Right lobe of liver (tissue), 6 donors: ENCODE measurements around the gene UBE2O. TPM values are rescaled to one million over a fixed set of nuclear protein-coding genes. Genes with fewer than 3 reads are reported as not detected.

Source experiments
- ATAC-seq, 4 donors: fragments of 200-7000 bp; cut with Tn5 transposase; one replicate each; pipeline ENCODE4 v1.9.1; 2020; ENCODE audit warnings: mild to moderate bottlenecking in 4 of 4, moderate library complexity in 4 of 4
- DNase-seq, 3 donors: peaks; one replicate each; pipeline ENCODE4 v3.0.0-alpha.2; 2020
- H3K27ac ChIP-seq, 3 donors: fragments of 200-600 bp; one replicate each; pipeline ENCODE4 v1.8.0; 2022
- H3K27me3 ChIP-seq, 2 donors: fragments of 200-600 bp; one replicate each; pipeline ENCODE4 v1.8.0; 2022
- H3K36me3 ChIP-seq, 4 donors: fragments of 200-600 bp; sonication (generic) in 1 of 4; one replicate each; pipeline versions ENCODE4 v1.5.1 to v1.8.0; 2017 to 2022; ENCODE audit warnings: control low read depth in 1 of 4
- H3K4me1 ChIP-seq, 4 donors: fragments of 200-600 bp; sonication (generic) in 1 of 4; one replicate each; pipeline versions ENCODE4 v1.5.1 to v1.8.0; 2017 to 2022; ENCODE audit warnings: control low read depth in 1 of 4
- H3K4me3 ChIP-seq, 3 donors: fragments of 200-600 bp; one replicate each; pipeline ENCODE4 v1.8.0; 2022
- H3K9me3 ChIP-seq, 4 donors: fragments of 200-600 bp; sonication (generic) in 1 of 4; one replicate each; pipeline versions ENCODE4 v1.5.1 to v1.8.0; 2017 to 2022; ENCODE audit warnings: control low read depth in 1 of 4
- CTCF ChIP-seq, 4 donors: fragments of 200-600 bp in 3 of 4; fragments of 450-650 bp in 1 of 4; IDR thresholded peaks; one replicate each; pipeline versions ENCODE4 v1.5.1 to v1.8.0; 2016 to 2022; ENCODE audit warnings: antibody characterized with exemption in 4 of 4, mild to moderate bottlenecking in 2 of 4
- POLR2A ChIP-seq: fragments of 450-650 bp; IDR thresholded peaks from one replicate; pipeline ENCODE4 v1.6.1; 2017; ENCODE audit warnings: antibody characterized with exemption, mild to moderate bottlenecking
- WGBS: methylation state at CpG from one replicate; pipeline ENCODE4 v1.1.6; 2018; ENCODE audit warnings: low coverage, low lambda C conversion rate; ENCODE audit not compliant: insufficient coverage; ENCODE audit errors: missing lambda C conversion rate; 5-methylcytosine and 5-hydroxymethylcytosine counted together
- intact Hi-C, 2 donors: fragments of 100-400 bp; cut with DNase I; formaldehyde crosslinking; loops; one replicate each; pipeline versions ENCODE4 v1.11.2 to v1.14.1; 2022
- total RNA-seq, 6 experiments: library from RNA; depleted of rRNA in 2 of 6; stranded (reverse); fragments of >200 nt in 2 of 6; fragmentation: NEBNext Ultra II Directional in 3 of 6; extraction: Animal tissue kit (Norgen Biotek cat#: 25700) in 3 of 6; gene quantifications; one replicate each; pipeline versions ENCODE4 v1.1.0 to v1.2.4, GENCODE V29; 2016 to 2023
- donor health status: DM: no; HTN: yes; CAD: no.
- donor health status: DM: no; HTN: no; CAD: no.
- donor health status: DM: no; HTN: no; CAD: no.
- donor health status: DM: no; HTN: yes; CAD: no.
- donor health status: DM: no; HTN: yes; CAD: no.

UBE2O gene
- total RNA-seq, 6 experiments from 2014 or later = 10.0 to 12.9 (median 12.0) TPM

- no peak for TF ChIP-seq CTCF (IDR thresholded peaks at IDR 0.05)
- TF ChIP-seq POLR2A = peak; percentile 19
- H3K27ac ChIP-seq = no peak overlapping the region
Measured at GRCh38 chr17:76485569-76485968, 32.6 kb upstream of the UBE2O start.

GRCh38 chr17:76484228-76484725 lies 31.3 kb upstream of the UBE2O start:
- Histone ChIP-seq H3K27me3 (no peaks in the 10 kb centered on the region), H3K36me3 (no peaks in the 10 kb centered on the region), H3K4me1 (no peaks in the 10 kb centered on the region), H3K9me3 (no peaks in the 10 kb centered on the region), H3K4me3 (no peak overlapping the region), H3K27ac (no peak overlapping the region)
- DNase-seq (no peak), ATAC-seq (no peak)
- WGBS = 71% methylated on average over 6 of the region's 11 CpGs
- intact Hi-C loops = no loop called here
- TF ChIP-seq CTCF (IDR thresholded peaks at IDR 0.05) (no peak), POLR2A (no peak)

More at GRCh38 chr17:76485569-76485968, 32.6 kb upstream of the UBE2O start:
- Histone ChIP-seq H3K9me3 (no peaks in the 10 kb centered on the region), H3K36me3 (no peaks in the 10 kb centered on the region), H3K27me3 (no peaks in the 10 kb centered on the region), H3K4me3 (no peak overlapping the region), H3K4me1 (no peaks in the 10 kb centered on the region)
- peak; percentile 24 to 74 (median 50) for ATAC-seq
- no peak for DNase-seq
- intact Hi-C loops = no loop called here
- WGBS = 34% methylated on average over 11 of the region's 11 CpGs

GRCh38 chr17:76481071-76481655 lies 28.2 kb upstream of the UBE2O start:
- Histone ChIP-seq H3K27me3 (no peaks in the 10 kb centered on the region), H3K36me3 (no peaks in the 10 kb centered on the region), H3K4me1 (no peaks in the 10 kb centered on the region), H3K27ac (no peak overlapping the region), H3K4me3 (no peak overlapping the region), H3K9me3 (no peaks in the 10 kb centered on the region)
- no peak for DNase-seq
- WGBS = 65% methylated on average over 7 of the region's 21 CpGs
- intact Hi-C loops = no loop called here
- TF ChIP-seq POLR2A (no peak), CTCF (IDR thresholded peaks at IDR 0.05) (no peak)
- peak; percentile 28 to 56 (median 35) for ATAC-seq

- WGBS = 83% methylated on average over 6 of the region's 15 CpGs
- no peak for DNase-seq
- intact Hi-C loops = no loop called here
- H3K36me3 ChIP-seq = no peaks in the 10 kb centered on the region
- H3K4me1 ChIP-seq = no peaks in the 10 kb centered on the region
- no peak overlapping the region for H3K27ac ChIP-seq
- H3K4me3 ChIP-seq = no peak overlapping the region
- TF ChIP-seq CTCF (IDR thresholded peaks at IDR 0.05) (no peak), POLR2A (no peak)
- no peaks in the 10 kb centered on the region for H3K9me3 ChIP-seq
- H3K27me3 ChIP-seq = no peaks in the 10 kb centered on the region
- peak in 2 of 4 donors; percentile 8 to 23 for ATAC-seq
Measured at GRCh38 chr17:76480632-76481031, 27.7 kb upstream of the UBE2O start.
